Tibial nerve (tissue), 4 donors: ENCODE results near the gene AEN. TPM values are rescaled to one million over a fixed set of nuclear protein-coding genes. Genes with fewer than 3 reads are reported as not detected.

ENCODE experiments used
- DNase-seq, 2 donors: peaks; one replicate each; pipeline ENCODE4 v3.0.0-alpha.2; 2019; ENCODE audit warnings: low spot score in 2 of 2
- H3K27ac ChIP-seq, 4 donors: fragments of 200-600 bp; sonication (generic) in 3 of 4; one replicate each; pipeline ENCODE4 v1.5.1; 2017 to 2019; ENCODE audit warnings: mild to moderate bottlenecking in 1 of 4
- H3K27me3 ChIP-seq, 2 donors: fragments of 200-600 bp; sonication (generic) in 1 of 2; one replicate each; pipeline versions ENCODE4 v1.5.1 to v1.6.0; 2017 to 2019
- H3K36me3 ChIP-seq, 3 donors: fragments of 200-600 bp; sonication (generic); one replicate each; pipeline ENCODE4 v1.5.1; 2018 to 2019
- H3K4me1 ChIP-seq, 4 donors: fragments of 200-600 bp; sonication (generic) in 3 of 4; one replicate each; pipeline ENCODE4 v1.5.1; 2017 to 2019
- H3K4me3 ChIP-seq, 4 donors: fragments of 200-600 bp; sonication (generic) in 3 of 4; one replicate each; pipeline ENCODE4 v1.5.1; 2017 to 2019; ENCODE audit warnings: mild to moderate bottlenecking in 1 of 4, moderate library complexity in 1 of 4
- H3K9me3 ChIP-seq, 4 donors: fragments of 200-600 bp; sonication (generic) in 3 of 4; one replicate each; pipeline ENCODE4 v1.5.1; 2017 to 2019
- EP300 ChIP-seq, 2 donors: sonication (generic); formaldehyde crosslinking; IDR thresholded peaks; one replicate each; pipeline ENCODE4 v1.6.1; 2017; ENCODE audit warnings: antibody characterized with exemption in 2 of 2, mild to moderate bottlenecking in 1 of 2
- POLR2A ChIP-seq, 2 donors: fragments of 450-650 bp; IDR thresholded peaks; one replicate each; pipeline ENCODE4 v1.6.1; 2017; ENCODE audit warnings: antibody characterized with exemption in 2 of 2, mild to moderate bottlenecking in 2 of 2, moderate library complexity in 2 of 2
- WGBS, 2 donors: methylation state at CpG; one replicate each; pipeline ENCODE4 v1.1.5; 2018; 5-methylcytosine and 5-hydroxymethylcytosine counted together
- total RNA-seq, 4 donors: library from RNA; depleted of rRNA; stranded (reverse); fragments of >200 nt; gene quantifications; one replicate each; pipeline ENCODE4 v1.1.0, GENCODE V29; 2016
- TF ChIP-seq, protein P1 (sequence below), 5 experiments: fragments of 200-600 bp in 3 of 5; fragments of 450-650 bp in 2 of 5; sonication (generic) in 3 of 5; IDR thresholded peaks; one replicate each; pipeline ENCODE4 v1.5.1; 2016 to 2019; ENCODE audit warnings: antibody characterized with exemption in 5 of 5, mild to moderate bottlenecking in 3 of 5, moderate library complexity in 2 of 5

Gene AEN, protein sequence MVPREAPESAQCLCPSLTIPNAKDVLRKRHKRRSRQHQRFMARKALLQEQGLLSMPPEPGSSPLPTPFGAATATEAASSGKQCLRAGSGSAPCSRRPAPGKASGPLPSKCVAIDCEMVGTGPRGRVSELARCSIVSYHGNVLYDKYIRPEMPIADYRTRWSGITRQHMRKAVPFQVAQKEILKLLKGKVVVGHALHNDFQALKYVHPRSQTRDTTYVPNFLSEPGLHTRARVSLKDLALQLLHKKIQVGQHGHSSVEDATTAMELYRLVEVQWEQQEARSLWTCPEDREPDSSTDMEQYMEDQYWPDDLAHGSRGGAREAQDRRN
- 10 to 100 TPM; 10.1 to 17.8 (median 13.1) TPM for total RNA-seq

DNA sequence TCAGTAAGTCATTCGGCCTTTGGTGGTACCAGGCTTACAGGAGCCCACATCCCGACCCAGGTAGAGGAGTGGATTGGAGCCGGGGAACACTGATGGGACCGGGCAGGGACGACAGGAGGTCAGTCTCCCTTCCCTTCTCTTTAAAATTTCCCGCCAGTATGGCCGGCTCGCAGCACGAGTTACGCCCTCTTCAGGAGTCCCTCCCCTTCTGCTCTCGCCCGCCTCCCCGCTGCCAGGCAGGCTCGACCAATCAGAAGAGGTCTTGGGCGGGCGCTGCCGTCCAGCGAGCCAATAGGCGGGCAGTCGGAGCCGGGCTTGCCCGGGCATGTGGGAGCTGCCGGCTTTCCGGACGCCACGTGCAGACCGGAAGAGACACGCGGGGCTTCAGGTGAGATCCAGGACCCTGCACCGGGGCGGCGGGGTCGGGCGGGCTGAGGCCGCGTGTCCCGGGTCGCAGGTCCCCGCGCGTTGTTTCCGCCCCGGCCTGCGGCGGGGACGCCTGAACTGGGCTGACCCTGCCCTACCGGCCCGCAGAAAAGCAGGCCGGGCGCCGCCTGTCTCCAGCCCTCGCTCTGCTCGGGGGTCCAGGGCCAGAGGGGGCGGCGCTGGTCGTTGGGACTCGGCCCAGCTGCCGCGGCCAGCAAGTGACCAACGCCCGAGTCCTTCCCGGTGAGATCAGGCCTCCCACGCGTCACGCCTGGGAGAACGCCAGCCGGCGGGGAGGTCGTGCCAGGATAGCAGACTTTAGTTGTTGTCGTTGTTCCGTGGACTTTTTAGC lies at the start of gene AEN:
Gene AEN (plus strand): TSS at position 346 of the 778 bp plus-strand sequence. CDS start 4,870 bp downstream, outside the sequence.
- H3K27me3 ChIP-seq, result no peaks in the 10 kb centered on the region
- H3K27ac ChIP-seq, result peak within 1 kb of the TSS; percentile 53 to 89 (median 86)
- WGBS, 2 donors, result 0% methylated on average over 49 to 51 of the region's 71 CpGs
- H3K36me3 ChIP-seq, result peaks cover 0 to 3% (median 0%) of the 10 kb centered on the region in 3 donors
- peak; percentile 91 for DNase-seq
- peak; percentile 38 to 64 for TF ChIP-seq EP300 (IDR thresholded peaks at IDR 0.05)
- TF ChIP-seq, protein P1, sequence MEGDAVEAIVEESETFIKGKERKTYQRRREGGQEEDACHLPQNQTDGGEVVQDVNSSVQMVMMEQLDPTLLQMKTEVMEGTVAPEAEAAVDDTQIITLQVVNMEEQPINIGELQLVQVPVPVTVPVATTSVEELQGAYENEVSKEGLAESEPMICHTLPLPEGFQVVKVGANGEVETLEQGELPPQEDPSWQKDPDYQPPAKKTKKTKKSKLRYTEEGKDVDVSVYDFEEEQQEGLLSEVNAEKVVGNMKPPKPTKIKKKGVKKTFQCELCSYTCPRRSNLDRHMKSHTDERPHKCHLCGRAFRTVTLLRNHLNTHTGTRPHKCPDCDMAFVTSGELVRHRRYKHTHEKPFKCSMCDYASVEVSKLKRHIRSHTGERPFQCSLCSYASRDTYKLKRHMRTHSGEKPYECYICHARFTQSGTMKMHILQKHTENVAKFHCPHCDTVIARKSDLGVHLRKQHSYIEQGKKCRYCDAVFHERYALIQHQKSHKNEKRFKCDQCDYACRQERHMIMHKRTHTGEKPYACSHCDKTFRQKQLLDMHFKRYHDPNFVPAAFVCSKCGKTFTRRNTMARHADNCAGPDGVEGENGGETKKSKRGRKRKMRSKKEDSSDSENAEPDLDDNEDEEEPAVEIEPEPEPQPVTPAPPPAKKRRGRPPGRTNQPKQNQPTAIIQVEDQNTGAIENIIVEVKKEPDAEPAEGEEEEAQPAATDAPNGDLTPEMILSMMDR (IDR thresholded peaks at IDR 0.05), result peak in 1 of 5 experiments; percentile 29
- peak in 1 of 2 donors; percentile 50 for TF ChIP-seq POLR2A (IDR thresholded peaks at IDR 0.05)
- H3K4me3 ChIP-seq, result peak within 1 kb of the TSS; percentile 97 to 100 (median 98)
- H3K9me3 ChIP-seq, result no peaks in the 10 kb centered on the region
- H3K4me1 ChIP-seq, result peaks cover 0 to 49% (median 27%) of the 10 kb centered on the region in 4 donors

DNA sequence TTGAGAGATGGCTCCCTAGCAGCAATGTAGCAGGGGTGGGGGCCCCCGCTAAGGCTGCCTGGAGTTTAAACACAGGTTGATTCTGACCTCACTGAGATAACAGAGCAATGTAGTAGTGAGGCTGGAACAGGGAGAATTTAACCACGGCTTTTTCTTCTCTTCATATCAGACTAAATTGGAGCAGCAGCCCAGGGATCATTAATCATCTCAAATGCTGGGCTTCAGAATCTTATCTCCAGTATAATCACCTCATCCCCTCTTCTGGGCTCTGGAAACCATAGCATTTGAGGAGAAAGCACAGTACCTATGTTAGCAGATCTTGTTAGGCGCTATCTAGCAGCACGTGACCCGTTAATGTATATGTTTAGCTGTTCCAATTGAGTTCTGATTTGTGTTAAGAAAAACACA lies 49.3 kb upstream of the AEN start:
- no peaks in the 10 kb centered on the region for H3K36me3 ChIP-seq
- TF ChIP-seq POLR2A (IDR thresholded peaks at IDR 0.05) (no peak), EP300 (IDR thresholded peaks at IDR 0.05) (no peak)
- TF ChIP-seq, protein P1 (IDR thresholded peaks at IDR 0.05), result no peak
- no peak overlapping the region for H3K4me3 ChIP-seq
- H3K4me1 ChIP-seq, result no peaks in the 10 kb centered on the region
- no peaks in the 10 kb centered on the region for H3K9me3 ChIP-seq
- DNase-seq, result no peak
- H3K27me3 ChIP-seq, result no peaks in the 10 kb centered on the region
- H3K27ac ChIP-seq, result no peak overlapping the region
- WGBS, 2 donors, result 80 to 82% methylated on average over 5 of the region's 5 CpGs

DNA sequence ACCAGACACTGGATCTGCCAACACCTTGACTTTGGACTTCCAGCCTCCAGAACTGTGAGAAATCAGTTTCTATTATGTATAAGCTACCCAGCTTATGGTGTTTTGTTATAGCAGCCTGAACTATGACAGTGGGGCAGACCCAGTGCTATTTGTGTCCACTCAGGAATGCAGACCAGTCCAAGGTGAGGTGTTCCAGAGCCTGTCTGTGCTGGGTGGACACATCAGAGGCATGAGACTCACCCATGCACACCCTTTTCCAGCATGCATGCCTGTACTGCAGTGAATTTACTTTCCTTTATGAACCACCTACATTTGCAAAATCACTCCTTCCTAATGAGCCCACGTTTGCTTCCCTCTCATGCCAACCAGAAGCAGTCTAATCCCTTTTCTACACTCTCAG lies 47.1 kb upstream of the AEN start:
- no peaks in the 10 kb centered on the region for H3K27me3 ChIP-seq
- H3K4me1 ChIP-seq, result no peaks in the 10 kb centered on the region
- no peak overlapping the region for H3K4me3 ChIP-seq
- H3K9me3 ChIP-seq, result no peaks in the 10 kb centered on the region
- DNase-seq, result no peak
- TF ChIP-seq POLR2A (IDR thresholded peaks at IDR 0.05), result no peak
- TF ChIP-seq, protein P1 (IDR thresholded peaks at IDR 0.05), result no peak
- TF ChIP-seq EP300 (IDR thresholded peaks at IDR 0.05), result no peak
- no peak overlapping the region for H3K27ac ChIP-seq
- WGBS, 2 donors, result 63 to 67% methylated on average over 1 of the region's 1 CpG
- no peaks in the 10 kb centered on the region for H3K36me3 ChIP-seq

DNA sequence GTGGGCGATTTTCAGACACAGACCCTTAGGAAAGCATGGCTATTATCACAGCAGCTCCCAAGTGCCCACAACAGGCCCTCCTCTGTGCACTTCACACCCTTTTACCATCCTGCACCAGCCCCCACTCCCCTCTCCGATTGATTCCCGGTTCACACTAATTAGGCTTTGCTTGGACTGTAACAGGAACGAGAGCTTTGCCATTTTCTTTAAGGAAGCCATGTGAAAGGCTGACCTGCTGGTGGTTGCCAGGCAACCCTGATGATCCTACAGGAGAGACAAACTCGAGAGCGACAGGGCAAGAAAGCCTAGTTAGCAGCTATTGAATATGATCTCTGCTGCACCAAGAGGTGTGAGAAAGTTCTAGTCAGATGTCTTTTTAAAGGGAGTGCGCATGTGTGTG lies 46.5 kb upstream of the AEN start:
- Histone ChIP-seq H3K4me3 (no peak overlapping the region), H3K36me3 (no peaks in the 10 kb centered on the region), H3K4me1 (no peaks in the 10 kb centered on the region), H3K9me3 (no peaks in the 10 kb centered on the region), H3K27me3 (no peaks in the 10 kb centered on the region), H3K27ac (no peak overlapping the region)
- TF ChIP-seq, protein P1 (IDR thresholded peaks at IDR 0.05), result no peak
- TF ChIP-seq EP300 (IDR thresholded peaks at IDR 0.05), result no peak
- WGBS, 2 donors, result 31 to 33% methylated on average over 7 of the region's 7 CpGs
- no peak for DNase-seq

DNA sequence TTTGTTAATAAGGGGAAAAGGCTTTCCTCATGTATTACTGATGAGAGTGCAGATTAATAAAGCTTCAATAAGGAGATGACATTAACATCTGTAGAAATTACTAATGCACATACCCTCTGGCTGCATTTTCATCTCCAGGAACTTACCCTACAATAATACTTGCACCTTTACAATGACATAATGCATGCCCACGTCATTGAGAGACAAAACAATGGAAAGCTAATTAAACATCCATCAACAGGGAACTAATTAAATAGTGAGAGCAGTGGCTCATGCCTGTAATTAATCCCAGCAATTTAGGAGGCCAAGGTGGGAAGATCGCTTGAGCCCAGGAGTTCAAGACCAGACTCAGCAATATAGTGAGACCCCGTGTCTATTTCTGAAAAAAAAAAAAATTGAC lies 41.8 kb upstream of the AEN start:
- WGBS, 2 donors, result 66 to 68% methylated on average over 3 of the region's 3 CpGs
- Histone ChIP-seq H3K27ac (no peak overlapping the region), H3K27me3 (no peaks in the 10 kb centered on the region), H3K36me3 (peaks cover 0 to 11% (median 0%) of the 10 kb centered on the region in 3 donors), H3K4me3 (no peak overlapping the region), H3K9me3 (peaks cover 0 to 6% (median 0%) of the 10 kb centered on the region in 4 donors), H3K4me1 (no peaks in the 10 kb centered on the region)
- DNase-seq, result no peak
- TF ChIP-seq, protein P1 (IDR thresholded peaks at IDR 0.05), result no peak
- TF ChIP-seq EP300 (IDR thresholded peaks at IDR 0.05) (no peak), POLR2A (IDR thresholded peaks at IDR 0.05) (no peak)
